Mucosa of stomach (tissue), 1 donor: ENCODE measurements around the gene COL23A1.

Source experiments
- H3K27me3 ChIP-seq: one replicate; pipeline ENCODE4 v1.7.0; 2013; ENCODE audit warnings: mild to moderate bottlenecking, low read length; ENCODE audit not compliant: control insufficient read depth, insufficient read depth
- H3K36me3 ChIP-seq: one replicate; pipeline ENCODE4 v1.7.0; 2013; ENCODE audit warnings: low read length; ENCODE audit not compliant: control insufficient read depth, insufficient read depth
- H3K4me1 ChIP-seq: one replicate; pipeline ENCODE4 v1.7.0; 2013; ENCODE audit warnings: mild to moderate bottlenecking, low read length; ENCODE audit not compliant: control insufficient read depth, insufficient read depth
- H3K4me3 ChIP-seq: one replicate; pipeline ENCODE4 v1.7.0; 2013; ENCODE audit warnings: low read length
- H3K9ac ChIP-seq: one replicate; pipeline ENCODE4 v1.7.0; 2013; ENCODE audit warnings: mild to moderate bottlenecking, low read length, moderate library complexity
- H3K9me3 ChIP-seq: one replicate; pipeline ENCODE4 v1.7.0; 2013; ENCODE audit warnings: mild to moderate bottlenecking, low read length, moderate library complexity; ENCODE audit not compliant: control insufficient read depth
- donor health status: Pancreatic carcinoma.

The COL23A1 gene

DNA sequence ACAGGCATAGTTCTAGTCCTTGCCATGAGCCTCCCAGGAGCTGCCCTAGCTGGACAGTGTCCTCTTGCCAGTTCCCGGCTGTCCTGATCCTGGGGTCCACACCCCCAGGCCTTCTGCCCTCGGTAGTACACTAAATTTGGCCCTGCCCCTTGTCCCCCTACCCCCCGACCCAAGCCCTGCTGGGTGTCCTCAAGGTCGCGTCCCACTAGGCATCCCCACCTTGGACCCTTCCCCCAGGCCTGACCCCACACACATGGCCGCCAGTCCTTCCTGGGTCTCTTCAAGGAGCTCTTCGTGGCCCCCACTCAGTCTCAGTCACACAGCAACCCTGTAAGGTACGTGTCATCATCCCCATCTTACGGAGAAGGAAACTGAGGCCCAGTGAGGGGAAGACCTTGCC lies 317.6 kb downstream of the COL23A1 start:
- H3K9me3 ChIP-seq: no peaks in the 10 kb centered on the region
- no peak overlapping the region for H3K4me3 ChIP-seq
- H3K27me3 ChIP-seq: no peaks in the 10 kb centered on the region
- no peak overlapping the region for H3K9ac ChIP-seq
- H3K36me3 ChIP-seq: no peaks in the 10 kb centered on the region
- no peaks in the 10 kb centered on the region for H3K4me1 ChIP-seq

GRCh38 chr5:178271726-178272479 lies 318.3 kb downstream of the COL23A1 start:
- Histone ChIP-seq H3K4me1 (no peaks in the 10 kb centered on the region), H3K36me3 (no peaks in the 10 kb centered on the region), H3K9me3 (no peaks in the 10 kb centered on the region), H3K27me3 (no peaks in the 10 kb centered on the region), H3K9ac (no peak overlapping the region), H3K4me3 (no peak overlapping the region)

GRCh38 chr5:178271231-178271630 lies 319.0 kb downstream of the COL23A1 start:
- Histone ChIP-seq H3K9ac (no peak overlapping the region), H3K9me3 (no peaks in the 10 kb centered on the region), H3K4me1 (no peaks in the 10 kb centered on the region), H3K4me3 (no peak overlapping the region), H3K27me3 (no peaks in the 10 kb centered on the region), H3K36me3 (no peaks in the 10 kb centered on the region)

- Histone ChIP-seq H3K9ac (no peak overlapping the region), H3K4me1 (no peaks in the 10 kb centered on the region), H3K9me3 (no peaks in the 10 kb centered on the region), H3K4me3 (no peak overlapping the region), H3K27me3 (no peaks in the 10 kb centered on the region), H3K36me3 (no peaks in the 10 kb centered on the region)
These were observed 320.7 kb downstream of the COL23A1 start for GRCh38 chr5:178269499-178269898.

DNA sequence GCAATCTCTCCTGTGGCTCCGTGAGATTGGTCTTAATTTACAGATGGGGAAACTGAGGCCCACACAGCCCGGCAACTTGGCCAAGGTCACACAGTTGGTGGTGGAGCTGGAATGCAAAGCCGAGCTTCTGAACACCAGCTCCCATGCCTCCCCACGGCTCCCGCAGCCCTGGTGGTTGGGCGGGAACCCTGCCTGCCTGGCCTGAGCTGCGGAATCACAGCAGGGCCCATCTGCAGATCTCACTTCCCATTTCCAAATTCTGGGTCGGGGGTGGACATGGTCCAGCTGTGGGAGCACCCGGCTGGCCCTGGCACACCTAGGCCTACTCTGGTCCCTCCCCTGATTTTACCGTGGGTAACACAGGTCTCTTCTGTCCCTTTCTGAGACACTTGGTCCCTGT lies 322.3 kb downstream of the COL23A1 start:
- H3K4me1 ChIP-seq: no peaks in the 10 kb centered on the region
- H3K9me3 ChIP-seq: no peaks in the 10 kb centered on the region
- H3K27me3 ChIP-seq: no peaks in the 10 kb centered on the region
- H3K4me3 ChIP-seq: no peak overlapping the region
- H3K9ac ChIP-seq: no peak overlapping the region
- H3K36me3 ChIP-seq: no peaks in the 10 kb centered on the region

- Histone ChIP-seq H3K4me3 (no peak overlapping the region), H3K27me3 (no peaks in the 10 kb centered on the region), H3K4me1 (no peaks in the 10 kb centered on the region), H3K36me3 (no peaks in the 10 kb centered on the region), H3K9me3 (no peaks in the 10 kb centered on the region), H3K9ac (no peak overlapping the region)
These were observed 322.9 kb downstream of the COL23A1 start for GRCh38 chr5:178267245-178267644.

DNA sequence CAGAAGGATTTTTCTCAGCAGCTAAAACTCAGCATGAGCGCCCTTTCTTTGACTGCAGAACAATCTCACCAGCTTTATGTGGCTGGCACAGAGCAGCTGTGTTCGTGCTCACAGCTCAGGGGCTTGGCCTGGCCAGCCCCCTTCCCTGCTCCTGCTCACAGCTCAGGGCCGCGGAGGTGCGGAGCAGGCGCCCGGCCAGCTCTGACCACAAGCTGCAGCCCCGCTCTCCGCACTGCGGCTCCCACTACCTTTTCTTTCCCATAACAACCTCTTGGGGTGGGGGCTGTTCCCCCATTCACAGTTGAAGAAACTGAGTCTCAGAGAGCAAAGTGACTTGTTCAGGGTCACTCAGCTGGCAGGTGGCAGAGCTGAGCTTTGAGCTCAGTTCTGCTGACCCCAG lies 323.6 kb downstream of the COL23A1 start:
- Histone ChIP-seq H3K27me3 (no peaks in the 10 kb centered on the region), H3K4me3 (no peak overlapping the region), H3K9ac (no peak overlapping the region), H3K4me1 (no peaks in the 10 kb centered on the region), H3K9me3 (no peaks in the 10 kb centered on the region), H3K36me3 (no peaks in the 10 kb centered on the region)

- Histone ChIP-seq H3K4me3 (no peak overlapping the region), H3K4me1 (no peaks in the 10 kb centered on the region), H3K27me3 (no peaks in the 10 kb centered on the region), H3K36me3 (no peaks in the 10 kb centered on the region), H3K9ac (no peak overlapping the region), H3K9me3 (no peaks in the 10 kb centered on the region)
These were observed 324.4 kb downstream of the COL23A1 start for GRCh38 chr5:178265746-178266145.

GRCh38 chr5:178264044-178264443 lies 326.1 kb downstream of the COL23A1 start:
- no peak overlapping the region for H3K4me3 ChIP-seq
- no peaks in the 10 kb centered on the region for H3K36me3 ChIP-seq
- H3K4me1 ChIP-seq: no peaks in the 10 kb centered on the region
- no peaks in the 10 kb centered on the region for H3K9me3 ChIP-seq
- H3K9ac ChIP-seq: no peak overlapping the region
- H3K27me3 ChIP-seq: no peaks in the 10 kb centered on the region

DNA sequence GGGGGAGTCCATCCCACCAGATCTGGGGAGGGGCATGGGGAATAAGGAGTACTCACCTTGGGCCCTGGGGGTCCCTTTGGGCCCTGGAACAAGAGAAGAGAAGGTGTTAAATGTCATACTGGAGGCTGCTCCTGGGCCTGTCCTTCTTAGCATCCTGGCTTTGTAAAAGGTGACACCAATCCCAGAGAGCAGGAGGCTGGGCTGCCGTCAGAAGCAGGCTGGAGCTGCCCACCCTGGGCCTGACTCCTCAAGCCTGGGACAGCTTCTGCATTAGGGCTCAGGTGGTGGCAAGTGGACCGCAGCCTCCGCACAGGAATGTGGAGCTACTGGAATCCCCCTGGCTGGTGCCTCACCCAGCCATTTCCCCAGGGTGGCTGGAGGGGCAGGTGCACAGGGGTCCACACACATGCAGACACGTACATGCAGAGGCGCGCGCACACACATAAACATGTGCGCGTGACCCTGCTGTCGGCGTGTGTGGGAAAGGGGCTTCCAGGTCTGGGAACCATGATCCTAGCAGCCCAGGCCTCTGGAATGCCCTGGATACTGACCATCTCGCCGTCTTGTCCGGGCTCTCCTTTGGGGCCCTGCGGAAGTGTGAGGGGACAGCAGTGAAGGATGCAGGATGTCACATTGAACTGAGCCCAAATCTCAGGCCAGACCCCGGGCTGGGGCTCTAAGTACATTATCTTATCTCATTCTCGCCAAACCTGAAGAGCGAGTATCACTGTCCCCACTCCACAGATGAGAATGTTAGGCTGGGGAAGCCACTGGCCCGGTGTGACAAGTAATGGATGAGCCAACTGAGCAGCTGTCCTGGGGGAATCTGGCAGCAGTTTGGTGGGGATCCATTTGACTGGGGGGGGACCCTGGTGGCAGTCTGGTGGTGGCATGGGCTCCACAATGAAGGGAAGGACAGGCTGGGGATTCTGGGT lies 328.3 kb downstream of the COL23A1 start:
- H3K36me3 ChIP-seq: no peaks in the 10 kb centered on the region
- H3K9ac ChIP-seq: no peak overlapping the region
- H3K27me3 ChIP-seq: no peaks in the 10 kb centered on the region
- no peaks in the 10 kb centered on the region for H3K4me1 ChIP-seq
- no peaks in the 10 kb centered on the region for H3K9me3 ChIP-seq
- no peak overlapping the region for H3K4me3 ChIP-seq

DNA sequence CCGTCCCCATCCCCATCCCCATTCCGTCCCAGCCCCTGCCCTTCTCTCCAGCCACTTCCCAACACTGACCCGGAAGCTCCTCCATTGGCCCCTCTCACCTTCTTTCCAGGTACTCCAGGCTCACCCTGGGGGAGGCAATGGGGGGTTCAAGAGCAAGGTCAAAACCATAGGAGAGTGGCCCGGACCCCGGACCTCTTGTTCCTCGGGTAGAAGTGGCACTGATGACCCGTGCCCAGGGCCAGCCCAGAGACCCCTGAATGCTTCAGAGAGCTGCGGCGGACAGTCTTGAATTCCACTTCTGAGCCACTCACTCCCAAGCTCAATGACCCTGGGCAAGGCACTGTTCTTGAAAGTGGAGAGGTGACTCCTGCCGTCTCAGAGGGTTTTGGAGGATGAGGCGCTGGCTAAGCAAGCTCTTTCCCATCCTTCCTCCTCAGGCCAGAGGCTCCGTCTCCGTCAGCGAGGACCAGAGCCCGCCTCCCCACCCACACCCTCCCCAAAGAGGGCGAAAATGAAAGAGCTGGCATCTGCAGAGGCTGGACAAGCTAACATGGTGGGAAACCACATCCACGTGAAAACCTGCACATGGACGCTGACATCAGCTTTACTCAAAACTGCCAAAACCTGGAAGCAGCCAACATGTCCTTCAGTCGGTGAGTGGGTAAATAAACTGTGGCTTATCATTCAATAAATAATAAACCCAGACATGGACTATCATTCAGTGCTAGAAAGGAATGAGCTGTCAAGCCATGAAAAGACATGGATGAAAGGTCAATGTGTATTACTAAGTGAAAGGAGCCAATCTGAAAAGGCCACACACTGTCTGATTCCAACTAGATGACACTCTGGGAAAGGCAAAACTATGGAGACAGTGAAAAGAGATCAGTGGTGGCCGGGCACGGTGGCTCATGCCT lies 330.3 kb downstream of the COL23A1 start:
- no peak overlapping the region for H3K4me3 ChIP-seq
- H3K27me3 ChIP-seq: no peaks in the 10 kb centered on the region
- H3K9ac ChIP-seq: no peak overlapping the region
- H3K36me3 ChIP-seq: no peaks in the 10 kb centered on the region
- H3K4me1 ChIP-seq: no peaks in the 10 kb centered on the region
- no peaks in the 10 kb centered on the region for H3K9me3 ChIP-seq
